Adrenal gland (tissue), 12 donors: ENCODE results near the gene ERC2. TPM values are rescaled to one million over a fixed set of nuclear protein-coding genes. Genes with fewer than 3 reads are reported as not detected.

Experiments
- DNase-seq, 7 donors: peaks; one replicate each; pipeline ENCODE4 v3.0.0-alpha.2; 2019 to 2020
- H3K27ac ChIP-seq, 5 donors: fragments of 200-600 bp; sonication (generic) in 4 of 5; 1 replicate in 3 of 5; 2 replicates in 2 of 5; pipeline versions ENCODE4 v1.5.1 to v1.8.0; 2016 to 2020; ENCODE audit warnings: mild to moderate bottlenecking in 1 of 5
- H3K27me3 ChIP-seq: fragments of 200-600 bp; 2 replicates; pipeline ENCODE4 v1.8.0; 2021
- H3K36me3 ChIP-seq, 2 donors: fragments of 200-600 bp; replicated peaks in 1 of 2; 1 replicate in 1 of 2; 2 replicates in 1 of 2; pipeline versions ENCODE4 v1.5.1 to v1.8.0; 2018 to 2022
- H3K4me1 ChIP-seq, 2 donors: fragments of 200-600 bp; replicated peaks in 1 of 2; 1 replicate in 1 of 2; 2 replicates in 1 of 2; pipeline versions ENCODE4 v1.5.1 to v1.8.0; 2018 to 2021
- H3K4me3 ChIP-seq, 4 donors: fragments of 200-600 bp; sonication (generic) in 3 of 4; one replicate each; pipeline ENCODE4 v1.5.1; 2016 to 2018
- H3K9me3 ChIP-seq, 3 donors: fragments of 200-600 bp; sonication (generic) in 1 of 3; replicated peaks in 1 of 3; 1 replicate in 2 of 3; 2 replicates in 1 of 3; pipeline versions ENCODE4 v1.5.1 to v1.8.0; 2016 to 2021
- POLR2A ChIP-seq, 2 donors: fragments of 450-650 bp; IDR thresholded peaks; one replicate each; pipeline ENCODE4 v1.6.1; 2017; ENCODE audit warnings: antibody characterized with exemption in 2 of 2, mild to moderate bottlenecking in 2 of 2, moderate library complexity in 1 of 2
- WGBS, 4 donors: extraction: QIAGEN DNeasy Blood & Tissue Kit in 2 of 4; methylation state at CpG; one replicate each; pipeline versions ENCODE4 v1.1.5 to v1.1.7; 2013 to 2017; 5-methylcytosine and 5-hydroxymethylcytosine counted together
- intact Hi-C, 2 donors: fragments of 100-400 bp; cut with DNase I; formaldehyde crosslinking; loops; one replicate each; pipeline versions ENCODE4 v1.14.1 to v1.15.0; 2022 to 2023
- polyA plus RNA-seq, 3 donors: library from polyadenylated mRNA; stranded (reverse); fragments of 200-250 nt in 2 of 3; fragments of 350-450 nt in 1 of 3; fragmentation: Illumina TruSeq in 1 of 3; extraction: RNeasy Lipid Tissue Mini Kit (QIAGEN cat#74804) in 1 of 3; gene quantifications; one replicate each; pipeline ENCODE4 v1.2.3, GENCODE V29; 2013 to 2014
- total RNA-seq, 9 donors: library from RNA; depleted of rRNA in 4 of 9; stranded (reverse); fragments of >200 nt in 4 of 9; fragments of 120-200 nt in 1 of 9; fragmentation: NEBNext Ultra II Directional in 1 of 9; extraction: Animal tissue kit (Norgen Biotek cat#: 25700) in 1 of 9; gene quantifications; one replicate each; pipeline versions ENCODE4 v1.1.0 to v1.2.4, GENCODE V29; 2013 to 2023
- TF ChIP-seq, protein P1 (sequence below), 6 experiments: fragments of 450-650 bp in 4 of 6; fragments of 200-600 bp in 2 of 6; sonication (generic) in 1 of 6; IDR thresholded peaks; 1 replicate in 5 of 6; 2 replicates in 1 of 6; pipeline versions ENCODE4 v1.5.1 to v1.8.0; 2016 to 2021; ENCODE audit warnings: antibody characterized with exemption in 6 of 6, mild to moderate bottlenecking in 2 of 6, moderate library complexity in 1 of 6
- donor health status: healthy with polysubstance abuse.
- donor health status: Bipolar disorder and iron deficiency.
- donor health status: DM: yes; HTN: yes; CAD: no.
- donor health status: DM: no; HTN: no; CAD: no.
- donor health status: DM: no; HTN: no; CAD: no.
- donor health status: DM: yes; HTN: yes; CAD: no.

The ERC2 gene
- total and polyA plus RNA-seq, 12 donors, result 0.47 to 5.8 (median 1.5) TPM

DNA sequence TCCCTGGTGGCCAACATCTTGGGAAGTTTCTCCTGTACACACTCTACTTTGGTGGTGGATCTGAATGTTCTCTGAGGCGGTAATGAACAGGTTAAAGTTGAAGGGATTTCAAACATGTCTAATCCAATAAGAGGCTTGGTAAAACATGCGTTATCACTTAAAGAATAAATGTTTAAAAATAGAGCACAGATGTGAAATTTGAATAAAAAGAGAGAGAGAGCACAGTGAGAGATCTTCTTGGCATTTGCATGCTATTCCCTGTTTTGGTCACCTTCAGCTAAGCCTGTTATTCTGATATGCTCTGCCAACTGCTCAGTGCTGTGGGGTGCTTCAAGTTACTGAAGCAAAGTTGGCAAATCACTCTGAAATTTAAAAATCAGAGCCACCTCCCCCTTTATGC, 743.4 kb downstream of the ERC2 start:
- DNase-seq, result no peak
- no peaks in the 10 kb centered on the region for H3K9me3 ChIP-seq
- no peaks in the 10 kb centered on the region for H3K4me1 ChIP-seq
- WGBS, 4 donors, result 66 to 76% (median 74%) methylated on average over 2 of the region's 2 CpGs
- no peak overlapping the region for H3K27ac ChIP-seq
- no peak overlapping the region for H3K4me3 ChIP-seq
- H3K36me3 ChIP-seq, result no peaks in the 10 kb centered on the region
- H3K27me3 ChIP-seq, result no peaks in the 10 kb centered on the region
- intact Hi-C loops, result no loop called here
- TF ChIP-seq, protein P1, sequence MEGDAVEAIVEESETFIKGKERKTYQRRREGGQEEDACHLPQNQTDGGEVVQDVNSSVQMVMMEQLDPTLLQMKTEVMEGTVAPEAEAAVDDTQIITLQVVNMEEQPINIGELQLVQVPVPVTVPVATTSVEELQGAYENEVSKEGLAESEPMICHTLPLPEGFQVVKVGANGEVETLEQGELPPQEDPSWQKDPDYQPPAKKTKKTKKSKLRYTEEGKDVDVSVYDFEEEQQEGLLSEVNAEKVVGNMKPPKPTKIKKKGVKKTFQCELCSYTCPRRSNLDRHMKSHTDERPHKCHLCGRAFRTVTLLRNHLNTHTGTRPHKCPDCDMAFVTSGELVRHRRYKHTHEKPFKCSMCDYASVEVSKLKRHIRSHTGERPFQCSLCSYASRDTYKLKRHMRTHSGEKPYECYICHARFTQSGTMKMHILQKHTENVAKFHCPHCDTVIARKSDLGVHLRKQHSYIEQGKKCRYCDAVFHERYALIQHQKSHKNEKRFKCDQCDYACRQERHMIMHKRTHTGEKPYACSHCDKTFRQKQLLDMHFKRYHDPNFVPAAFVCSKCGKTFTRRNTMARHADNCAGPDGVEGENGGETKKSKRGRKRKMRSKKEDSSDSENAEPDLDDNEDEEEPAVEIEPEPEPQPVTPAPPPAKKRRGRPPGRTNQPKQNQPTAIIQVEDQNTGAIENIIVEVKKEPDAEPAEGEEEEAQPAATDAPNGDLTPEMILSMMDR (IDR thresholded peaks at IDR 0.05), result no peak
- no peak for TF ChIP-seq POLR2A (IDR thresholded peaks at IDR 0.05)

DNA sequence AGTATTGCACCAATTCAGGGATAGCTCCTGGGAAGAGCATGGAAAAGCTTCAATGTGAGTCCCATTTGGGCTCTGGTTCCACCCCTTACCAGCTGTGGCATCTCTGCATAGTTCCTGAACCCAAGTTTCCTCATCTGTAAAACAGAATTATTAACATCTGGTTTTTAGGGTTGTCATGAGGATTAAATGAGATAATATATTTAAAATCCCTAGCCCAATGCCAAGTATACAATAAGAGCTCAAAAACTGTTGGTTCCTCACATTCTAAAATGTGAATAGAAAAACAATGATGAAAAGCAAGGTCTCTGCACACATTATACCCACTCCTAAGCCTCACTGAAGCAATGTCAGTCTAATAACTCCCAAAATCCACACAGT, 743.9 kb downstream of the ERC2 start:
- H3K36me3 ChIP-seq, result no peaks in the 10 kb centered on the region
- no peaks in the 10 kb centered on the region for H3K9me3 ChIP-seq
- no peak for TF ChIP-seq POLR2A (IDR thresholded peaks at IDR 0.05)
- TF ChIP-seq, protein P1 (IDR thresholded peaks at IDR 0.05), result no peak
- H3K4me1 ChIP-seq, result no peaks in the 10 kb centered on the region
- no peak for DNase-seq
- no peak overlapping the region for H3K4me3 ChIP-seq
- intact Hi-C loops, result no loop called here
- H3K27ac ChIP-seq, result no peak overlapping the region
- no peaks in the 10 kb centered on the region for H3K27me3 ChIP-seq

DNA sequence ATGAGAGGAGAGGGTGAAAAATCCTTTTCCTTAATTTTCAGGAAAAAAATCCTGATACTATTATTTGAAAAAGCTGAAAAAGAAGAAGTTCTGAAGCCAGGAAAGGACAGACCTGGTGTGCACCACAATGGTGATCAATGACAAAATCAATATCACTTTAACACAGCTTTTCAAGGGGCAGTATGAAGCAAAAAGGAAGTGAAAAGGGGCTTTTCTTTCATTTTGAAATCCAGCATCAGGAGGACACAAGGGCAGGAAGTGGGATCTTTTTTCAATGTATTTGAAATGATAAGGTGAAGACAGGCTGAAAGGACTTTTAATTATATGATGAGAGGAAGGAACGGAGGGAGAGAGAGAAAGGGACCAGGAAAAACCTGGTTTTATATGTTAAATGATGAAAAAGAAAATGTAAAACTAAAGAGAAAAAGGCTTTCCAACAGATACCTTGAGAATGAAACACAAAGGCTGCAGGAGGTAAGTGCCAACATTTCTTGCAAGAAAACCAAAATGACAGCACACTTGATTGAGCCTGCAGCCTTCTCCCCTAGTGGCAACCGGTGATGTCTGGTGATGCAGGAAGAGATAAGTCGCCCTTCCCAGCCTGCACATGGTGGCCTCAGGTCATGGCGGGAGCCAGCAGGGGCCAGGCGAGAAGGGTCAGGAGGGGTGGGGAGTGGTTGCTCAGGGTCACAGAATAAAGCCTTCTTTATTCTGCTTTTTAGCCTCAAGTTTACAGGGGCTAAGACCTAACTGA, 744.4 kb downstream of the ERC2 start:
- H3K36me3 ChIP-seq, result no peaks in the 10 kb centered on the region
- no peak for TF ChIP-seq POLR2A (IDR thresholded peaks at IDR 0.05)
- TF ChIP-seq, protein P1 (IDR thresholded peaks at IDR 0.05), result no peak
- no peaks in the 10 kb centered on the region for H3K27me3 ChIP-seq
- H3K4me3 ChIP-seq, result no peak overlapping the region
- no peaks in the 10 kb centered on the region for H3K9me3 ChIP-seq
- WGBS, 4 donors, result 49 to 61% (median 58%) methylated on average over 5 of the region's 5 CpGs
- DNase-seq, result no peak
- intact Hi-C loops, result no loop called here
- H3K27ac ChIP-seq, result no peak overlapping the region
- no peaks in the 10 kb centered on the region for H3K4me1 ChIP-seq

DNA sequence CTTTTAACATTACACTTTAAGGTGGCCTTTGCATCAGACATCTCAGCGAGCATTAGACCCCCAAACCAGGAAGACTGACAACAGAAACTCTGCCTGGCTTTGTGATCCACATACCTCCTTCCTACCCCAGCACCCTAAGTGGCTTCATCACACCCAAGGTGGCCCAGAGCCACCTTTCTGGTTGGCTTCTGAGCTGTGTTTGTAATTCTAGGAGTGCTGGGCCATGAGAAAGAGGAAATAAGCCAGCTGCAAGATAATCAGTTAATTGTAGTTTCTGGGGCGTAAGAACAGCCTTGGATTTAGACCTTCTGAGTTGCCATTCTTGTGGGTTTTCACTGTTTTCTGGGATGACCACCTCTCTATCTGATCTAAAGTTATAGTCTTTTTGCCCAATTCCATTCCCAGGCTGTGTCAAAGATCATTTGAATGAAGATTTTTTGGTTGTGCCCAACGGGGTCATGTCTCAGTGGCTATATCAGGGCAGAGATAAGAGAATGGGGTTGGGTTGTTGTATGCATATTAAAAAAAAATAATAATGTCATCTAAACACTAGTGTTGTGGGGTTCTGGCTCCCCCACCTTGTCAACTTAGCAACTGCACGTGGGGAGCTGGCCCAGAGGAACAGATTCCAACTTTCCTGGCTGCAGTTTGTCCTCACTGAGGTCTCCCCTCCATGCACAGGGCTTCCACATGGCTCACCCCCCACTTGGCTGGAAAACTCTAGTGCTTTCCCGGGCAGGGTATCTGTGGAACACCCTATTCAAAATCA, 746.4 kb downstream of the ERC2 start:
- Histone ChIP-seq H3K9me3 (no peaks in the 10 kb centered on the region), H3K27me3 (no peaks in the 10 kb centered on the region), H3K27ac (no peak overlapping the region), H3K4me1 (no peaks in the 10 kb centered on the region), H3K36me3 (no peaks in the 10 kb centered on the region), H3K4me3 (no peak overlapping the region)
- intact Hi-C loops, result no loop called here
- WGBS, 4 donors, result 51 to 61% (median 59%) methylated on average over 5 of the region's 5 CpGs
- TF ChIP-seq POLR2A (IDR thresholded peaks at IDR 0.05), result no peak
- TF ChIP-seq, protein P1 (IDR thresholded peaks at IDR 0.05), result peak in 4 of 6 experiments; percentile 30 to 48 (median 40)
- peak in 3 of 7 donors; percentile 19 to 37 (median 23) for DNase-seq
